ENCODE measurements around the gene KRT38. TPM values are rescaled to one million over a fixed set of nuclear protein-coding genes. Genes with fewer than 3 reads are reported as not detected.

KRT38 gene
- total RNA-seq, 1 donor from 2014 or later = not detected

Other genes starting within 250 kb of the KRT38 start
- not detected in 2 replicates for gene KRTAP9-2, start 214.3 kb downstream of the KRT38 start, total RNA-seq
- gene KRTAP9-3, start 208.5 kb downstream of the KRT38 start, total RNA-seq = not detected in 2 replicates
- gene KRTAP9-8, start 203.0 kb downstream of the KRT38 start, total RNA-seq = not detected in 2 replicates
- gene KRTAP9-4, start 191.3 kb downstream of the KRT38 start, total RNA-seq = not detected in 2 replicates
- gene KRTAP9-9, start 185.6 kb downstream of the KRT38 start, total RNA-seq = not detected in 2 replicates
- not detected in 2 replicates for gene KRTAP9-6, start 175.6 kb downstream of the KRT38 start, total RNA-seq
- gene KRTAP9-7, start 165.3 kb downstream of the KRT38 start, total RNA-seq = not detected in 2 replicates
- gene KRTAP29-1, start 138.1 kb downstream of the KRT38 start, total RNA-seq = not detected in 2 replicates
- gene KRTAP16-1, start 131.7 kb downstream of the KRT38 start, total RNA-seq = not detected in 2 replicates
- not detected in 2 replicates for gene KRTAP17-1, start 125.3 kb downstream of the KRT38 start, total RNA-seq
- gene KRT33A, start 90.2 kb downstream of the KRT38 start, total RNA-seq = not detected in 2 replicates
- gene KRT33B, start 71.2 kb downstream of the KRT38 start, total RNA-seq = not detected in 2 replicates
- gene KRT34, start 58.7 kb downstream of the KRT38 start, total RNA-seq = not detected in 2 replicates
- not detected in 2 replicates for gene KRT31, start 43.4 kb downstream of the KRT38 start, total RNA-seq
- not detected in 2 replicates for gene KRT37, start 16.4 kb downstream of the KRT38 start, total RNA-seq
- not detected in 2 replicates for gene KRT32, start 26.4 kb upstream of the KRT38 start, total RNA-seq
- not detected in 2 replicates for gene KRT35, start 40.2 kb upstream of the KRT38 start, total RNA-seq
- not detected in 2 replicates for gene KRT36, start 48.9 kb upstream of the KRT38 start, total RNA-seq
- gene KRT13, start 64.6 kb upstream of the KRT38 start, total RNA-seq = not detected in 2 replicates
- gene KRT15, start 77.9 kb upstream of the KRT38 start, total RNA-seq = not detected in 2 replicates
- gene KRT19, start 87.3 kb upstream of the KRT38 start, total RNA-seq = not detected in 2 replicates
- not detected in 2 replicates for gene KRT9, start 131.1 kb upstream of the KRT38 start, total RNA-seq
- gene KRT14, start 145.9 kb upstream of the KRT38 start, total RNA-seq = not detected in 2 replicates
- not detected in 2 replicates for gene KRT16, start 171.8 kb upstream of the KRT38 start, total RNA-seq
- not detected in 2 replicates for gene KRT17, start 183.6 kb upstream of the KRT38 start, total RNA-seq
- gene EIF1, start 247.9 kb upstream of the KRT38 start, total RNA-seq = 779 and 785 TPM in 2 replicates